B cell (primary cell): ENCODE data around the gene KLHL18.

Experiments
- EZH2 ChIP-seq: IDR thresholded peaks from 2 replicates; pipeline ENCODE4 v1.6.1; 2012; ENCODE audit warnings: borderline replicate concordance, low read depth, mild to moderate bottlenecking, moderate library complexity, low read length; ENCODE audit not compliant: insufficient read depth, poor library complexity, severe bottlenecking
- TF ChIP-seq, protein P1 (sequence below): fragments of 200-600 bp; IDR thresholded peaks from one replicate; pipeline ENCODE4 v1.8.0; 2022; ENCODE audit warnings: antibody characterized with exemption, mild to moderate bottlenecking

DNA sequence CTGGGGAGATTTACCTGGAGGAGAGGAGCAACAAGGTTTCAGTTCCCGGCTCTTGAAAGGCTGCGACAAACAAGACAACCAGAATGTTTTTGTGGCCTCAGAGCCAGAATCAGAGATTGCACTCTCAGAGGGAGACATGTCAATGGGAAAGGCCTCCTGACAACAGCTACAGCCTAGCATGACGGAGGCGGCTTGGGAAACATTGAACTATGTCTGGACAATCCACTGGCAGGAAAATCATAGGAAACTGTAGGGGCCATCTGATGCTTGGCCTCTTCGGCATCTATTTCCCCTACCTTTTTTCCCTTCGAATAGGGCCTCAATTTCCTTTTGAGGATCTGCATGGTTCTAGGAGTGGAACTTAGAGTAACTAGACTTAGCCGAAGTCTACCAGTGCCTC, 84.9 kb downstream of the KLHL18 start:
- TF ChIP-seq EZH2: no peak
- TF ChIP-seq, protein P1, sequence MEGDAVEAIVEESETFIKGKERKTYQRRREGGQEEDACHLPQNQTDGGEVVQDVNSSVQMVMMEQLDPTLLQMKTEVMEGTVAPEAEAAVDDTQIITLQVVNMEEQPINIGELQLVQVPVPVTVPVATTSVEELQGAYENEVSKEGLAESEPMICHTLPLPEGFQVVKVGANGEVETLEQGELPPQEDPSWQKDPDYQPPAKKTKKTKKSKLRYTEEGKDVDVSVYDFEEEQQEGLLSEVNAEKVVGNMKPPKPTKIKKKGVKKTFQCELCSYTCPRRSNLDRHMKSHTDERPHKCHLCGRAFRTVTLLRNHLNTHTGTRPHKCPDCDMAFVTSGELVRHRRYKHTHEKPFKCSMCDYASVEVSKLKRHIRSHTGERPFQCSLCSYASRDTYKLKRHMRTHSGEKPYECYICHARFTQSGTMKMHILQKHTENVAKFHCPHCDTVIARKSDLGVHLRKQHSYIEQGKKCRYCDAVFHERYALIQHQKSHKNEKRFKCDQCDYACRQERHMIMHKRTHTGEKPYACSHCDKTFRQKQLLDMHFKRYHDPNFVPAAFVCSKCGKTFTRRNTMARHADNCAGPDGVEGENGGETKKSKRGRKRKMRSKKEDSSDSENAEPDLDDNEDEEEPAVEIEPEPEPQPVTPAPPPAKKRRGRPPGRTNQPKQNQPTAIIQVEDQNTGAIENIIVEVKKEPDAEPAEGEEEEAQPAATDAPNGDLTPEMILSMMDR: no peak
